Measurements from ENCODE around the gene TGFB1I1.

Gene TGFB1I1

DNA sequence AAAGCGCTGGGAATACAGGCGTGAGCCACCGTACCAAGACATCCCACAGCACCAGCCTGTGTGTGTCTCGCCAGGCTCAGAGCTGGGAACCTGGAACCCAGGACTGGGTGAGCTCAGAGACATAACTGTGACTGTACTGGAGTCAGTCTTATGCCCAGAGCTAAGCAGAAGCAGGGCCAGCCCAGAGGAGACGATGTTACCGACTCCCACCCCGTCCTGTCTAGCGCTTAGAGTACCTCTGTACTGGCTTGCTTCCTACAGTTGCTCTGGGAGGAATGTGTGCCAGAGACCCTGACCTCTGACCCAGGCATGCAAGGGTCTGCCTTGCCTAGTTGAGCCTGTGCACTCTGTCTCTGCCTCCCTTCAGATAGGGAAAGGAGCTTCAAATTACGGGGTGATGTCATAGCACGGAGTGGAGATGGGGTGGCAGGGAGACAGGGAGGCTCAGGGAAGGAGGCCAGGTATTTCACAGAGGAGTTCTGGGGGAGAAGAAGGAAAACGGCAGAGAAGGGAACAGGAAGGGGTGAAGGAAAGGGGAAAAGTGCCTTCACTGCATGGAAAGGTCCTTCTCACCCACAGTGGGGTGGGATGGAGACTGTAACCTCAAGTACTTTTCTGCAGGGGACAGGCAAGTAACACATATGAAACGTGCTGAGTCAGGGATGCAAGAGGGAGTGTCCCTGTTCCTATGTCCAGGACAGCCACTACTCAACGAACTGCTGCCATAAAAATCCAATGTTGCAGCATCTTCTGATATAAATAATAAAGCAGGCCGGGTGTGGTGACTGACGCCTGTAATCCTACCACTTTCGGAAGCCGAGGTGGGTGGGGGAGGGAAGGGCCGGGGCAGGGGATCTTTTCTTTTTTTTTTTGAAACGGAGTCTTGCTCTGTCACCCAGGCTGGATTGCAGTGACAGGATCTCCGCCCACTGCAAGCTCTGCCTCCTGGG lies 18.4 kb upstream of the TGFB1I1 start:
- DNase-seq: no peak

DNA sequence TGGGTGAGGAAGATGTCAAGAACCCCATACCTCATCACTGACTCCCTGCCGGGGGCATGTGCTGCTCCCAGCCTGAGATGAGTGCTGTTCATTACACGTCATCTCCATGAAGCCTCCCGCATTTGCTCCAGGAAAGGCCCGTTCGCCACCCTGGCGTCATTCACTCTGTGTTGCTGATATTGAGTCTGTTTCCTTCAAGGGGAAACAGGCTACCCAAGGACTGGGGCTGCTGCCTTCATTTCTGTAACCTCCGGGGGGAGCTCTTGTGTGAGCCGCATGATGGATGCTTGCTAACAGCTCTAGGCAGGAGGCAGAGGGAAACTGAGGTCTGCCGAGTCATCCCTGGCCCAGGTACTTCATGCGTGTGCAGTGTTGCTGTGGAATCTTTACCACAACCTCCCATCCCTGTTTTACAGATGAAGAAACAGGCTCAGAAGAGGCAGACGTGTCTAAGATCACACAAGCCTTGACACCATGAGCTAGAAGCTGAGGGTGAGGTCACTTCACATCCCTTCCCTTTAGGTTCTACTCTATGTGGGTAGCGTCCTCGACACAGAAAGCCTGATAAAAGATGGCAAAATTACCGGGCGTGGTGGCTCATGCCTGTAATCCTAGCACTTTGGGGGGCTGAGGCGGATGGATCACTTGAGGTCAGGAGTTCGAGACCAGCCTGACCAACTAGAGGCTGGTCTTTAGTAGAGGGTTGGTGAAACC lies 16.2 kb upstream of the TGFB1I1 start:
- no peak for DNase-seq

DNA sequence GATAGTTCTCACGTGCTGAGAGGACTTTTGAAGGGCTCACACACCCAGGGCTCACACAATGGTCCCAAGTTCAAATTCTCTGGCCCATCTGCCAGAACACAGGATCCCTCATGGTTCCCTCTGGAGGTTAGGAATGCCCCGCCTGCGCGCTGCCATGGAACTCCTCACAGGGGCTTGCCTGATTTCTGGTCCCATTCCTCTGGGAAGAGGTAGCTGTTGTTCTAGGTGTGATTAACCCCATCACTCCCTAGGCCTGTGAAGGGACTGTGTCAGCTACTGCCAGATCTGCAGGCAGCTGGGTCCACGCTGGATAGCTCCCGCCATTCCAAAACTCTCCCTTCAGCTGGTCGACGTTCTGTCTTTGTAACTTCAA lies 15.0 kb upstream of the TGFB1I1 start:
- DNase-seq: no peak

DNA sequence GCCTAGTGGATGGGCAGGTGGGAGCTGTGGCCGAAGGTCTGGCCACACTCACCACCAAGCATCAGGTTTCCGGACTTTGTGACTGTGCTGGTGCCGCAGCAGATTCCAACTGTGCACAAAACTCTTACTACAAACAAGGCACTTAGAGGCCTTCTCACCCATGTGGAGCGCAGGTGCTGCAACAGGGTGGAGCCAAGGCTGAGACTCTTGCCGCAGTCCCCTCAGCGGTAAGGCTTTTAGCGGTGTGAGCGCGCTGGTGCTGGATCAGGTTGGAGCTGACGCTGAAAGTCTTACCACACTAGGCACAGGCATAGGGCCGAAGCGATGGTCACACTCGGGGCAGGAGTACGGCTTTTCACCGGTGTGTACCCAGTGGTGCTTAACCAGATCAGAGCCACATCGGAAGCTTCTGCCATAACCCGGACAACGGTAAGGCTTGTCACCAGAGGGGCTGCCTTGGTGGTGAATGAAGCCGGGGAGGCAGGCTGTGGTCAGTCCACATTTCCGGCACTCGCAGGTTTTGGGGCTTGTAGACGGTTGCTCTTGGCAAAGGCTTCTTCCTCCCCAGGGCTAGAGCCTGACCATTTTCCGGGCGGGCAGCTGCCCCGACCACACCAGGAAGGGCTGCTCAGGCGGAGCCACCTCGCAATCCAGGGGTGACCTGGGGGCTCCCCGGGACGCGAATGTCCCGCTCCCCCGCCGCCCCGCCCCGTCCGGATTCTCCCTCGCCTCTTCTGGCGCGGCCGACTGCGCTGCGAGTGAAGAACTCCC lies 13.7 kb upstream of the TGFB1I1 start:
- peak; percentile 86 for DNase-seq

DNA sequence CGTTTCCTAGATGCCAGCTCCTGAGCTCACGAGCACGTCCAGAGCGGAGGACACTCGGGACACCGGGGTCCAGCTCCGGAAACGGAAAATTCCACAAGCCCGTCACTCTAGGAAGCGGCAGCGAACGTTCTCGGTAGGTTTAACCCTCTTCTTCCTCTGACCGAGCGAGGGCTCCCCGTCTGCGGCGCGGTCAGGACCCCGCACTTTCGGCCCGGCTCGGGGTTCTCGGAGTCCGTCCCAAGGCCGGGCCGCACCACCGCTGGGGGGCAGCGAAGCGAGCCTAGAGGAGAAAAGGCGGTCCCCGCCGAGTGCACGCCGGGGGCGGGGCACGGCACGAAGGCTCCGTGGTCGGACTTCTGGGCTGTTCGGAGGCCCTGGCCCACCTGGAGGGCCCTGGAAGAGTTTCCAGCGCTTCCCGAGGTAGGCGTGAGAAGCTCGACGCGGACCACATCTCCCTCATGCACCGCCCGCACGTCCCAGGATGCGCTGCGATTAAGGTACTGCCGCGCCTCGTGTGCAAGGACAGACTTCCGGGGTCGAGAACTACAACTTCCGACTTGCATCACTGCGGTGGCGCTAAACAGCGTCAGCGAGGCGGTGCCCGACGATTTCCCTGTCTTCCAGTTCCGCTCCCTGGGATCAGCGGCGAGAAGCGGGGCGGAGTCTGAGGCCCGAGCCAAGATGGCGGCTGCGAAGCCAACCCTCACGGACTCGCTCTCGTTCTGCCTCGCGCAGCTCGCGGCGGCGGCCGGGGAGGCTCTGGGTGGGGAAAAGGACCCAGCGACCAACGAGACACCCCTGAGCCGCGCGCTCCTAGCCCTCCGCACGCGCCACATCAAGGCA lies 12.9 kb upstream of the TGFB1I1 start, which contains the start of gene ARMC5:
Gene ARMC5, plus strand, starts transcription at position 658 of the 843 bp plus-strand sequence. Its CDS starts 24 bp downstream, at position 682.
- DNase-seq: peak; percentile 99

DNA sequence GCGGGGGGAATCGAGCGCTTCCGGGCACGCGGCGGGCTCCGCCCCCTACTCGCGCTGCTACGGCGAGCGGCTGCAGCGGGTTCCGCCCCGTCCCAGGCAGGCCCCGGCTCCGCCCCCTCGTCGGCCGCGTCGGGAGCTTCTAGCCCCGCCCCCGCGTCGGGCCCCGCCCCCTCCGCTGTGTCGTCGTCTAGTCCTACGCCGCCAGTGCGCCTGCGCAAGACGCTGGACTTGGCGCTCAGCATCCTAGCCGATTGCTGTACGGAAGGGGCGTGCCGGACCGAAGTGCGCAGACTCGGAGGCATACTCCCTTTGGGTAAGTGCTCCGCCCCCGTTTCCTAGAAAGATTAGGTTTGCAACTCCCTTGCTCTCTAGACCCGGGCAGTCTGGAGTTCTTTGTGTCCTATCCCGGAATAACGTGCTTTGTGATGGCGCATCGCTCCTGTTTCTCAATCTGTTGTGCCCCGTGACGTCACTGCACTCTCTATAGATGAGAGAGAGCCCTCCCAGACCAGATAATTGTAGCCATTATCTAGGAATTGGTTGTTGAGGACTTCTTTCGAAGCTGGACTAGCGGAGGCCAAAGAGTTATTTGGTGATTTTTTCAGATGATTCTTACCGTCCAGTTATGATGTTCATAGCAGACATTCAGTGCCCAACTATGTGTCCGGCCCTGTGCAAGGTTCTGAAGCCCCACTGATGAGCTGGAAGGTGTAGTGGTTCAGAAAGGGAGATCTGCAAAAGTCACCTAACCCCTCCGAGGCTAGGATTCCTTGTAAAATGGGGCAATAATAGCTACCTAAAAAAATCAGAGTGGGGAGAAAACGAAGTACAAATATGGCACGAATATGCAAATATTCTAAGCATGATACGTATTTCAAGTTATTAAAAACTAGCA lies 12.0 kb upstream of the TGFB1I1 start:
- peak; percentile 100 for DNase-seq

DNA sequence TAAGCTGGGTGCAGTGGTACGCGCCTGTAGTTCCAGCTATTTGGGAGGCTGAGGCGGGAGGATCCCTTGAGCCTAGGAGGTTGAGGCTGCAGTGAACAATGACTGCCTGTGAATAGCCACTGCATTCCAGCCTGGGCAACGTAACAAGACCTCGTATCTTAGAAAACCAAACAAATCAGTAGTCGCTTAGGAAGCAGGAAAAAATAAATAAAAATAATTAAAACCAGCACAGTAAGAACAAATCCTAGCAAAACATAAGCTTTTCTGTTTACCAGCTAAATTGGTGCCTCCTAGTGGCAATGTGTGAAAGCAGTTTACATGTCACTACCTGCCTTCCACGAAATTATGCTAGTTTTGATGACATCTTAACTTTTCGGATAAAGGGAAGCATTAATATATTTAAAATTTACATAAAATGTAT lies 11.4 kb upstream of the TGFB1I1 start:
- peak; percentile 40 for DNase-seq

DNA sequence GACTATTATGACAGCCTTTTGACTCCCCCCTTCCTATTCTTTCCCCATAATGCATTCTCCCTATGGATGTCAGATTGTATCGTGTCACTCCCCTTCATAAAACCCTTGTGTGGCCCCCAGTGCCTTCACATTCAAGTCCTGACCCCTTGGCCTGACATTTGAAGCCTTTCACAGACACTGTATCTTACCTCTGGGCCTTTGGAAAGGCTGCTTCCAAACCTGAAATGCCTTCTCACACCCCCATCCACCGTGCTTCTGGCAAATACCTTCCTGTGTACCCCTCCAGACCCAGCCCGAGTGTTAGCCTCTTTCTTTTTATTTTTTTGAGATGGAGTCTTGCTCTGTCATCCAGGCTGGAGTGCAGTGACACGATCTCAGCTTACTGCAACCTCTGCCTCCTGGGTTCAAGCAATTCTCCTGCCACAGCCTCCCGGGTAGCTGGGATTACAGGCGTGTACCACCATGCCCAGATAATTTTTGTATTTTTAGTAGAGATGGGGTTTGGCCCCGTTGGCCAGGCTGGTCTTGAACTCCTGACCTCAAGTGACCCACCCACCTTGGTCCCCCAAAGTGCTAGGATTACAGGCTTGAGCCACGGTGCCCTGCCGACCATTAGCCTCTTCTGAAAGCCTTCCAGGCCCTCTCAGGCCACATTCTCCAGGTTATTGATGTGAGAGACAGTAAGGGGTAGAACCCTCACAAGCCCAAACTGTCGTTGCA lies 10.6 kb upstream of the TGFB1I1 start:
- DNase-seq: no peak

DNA sequence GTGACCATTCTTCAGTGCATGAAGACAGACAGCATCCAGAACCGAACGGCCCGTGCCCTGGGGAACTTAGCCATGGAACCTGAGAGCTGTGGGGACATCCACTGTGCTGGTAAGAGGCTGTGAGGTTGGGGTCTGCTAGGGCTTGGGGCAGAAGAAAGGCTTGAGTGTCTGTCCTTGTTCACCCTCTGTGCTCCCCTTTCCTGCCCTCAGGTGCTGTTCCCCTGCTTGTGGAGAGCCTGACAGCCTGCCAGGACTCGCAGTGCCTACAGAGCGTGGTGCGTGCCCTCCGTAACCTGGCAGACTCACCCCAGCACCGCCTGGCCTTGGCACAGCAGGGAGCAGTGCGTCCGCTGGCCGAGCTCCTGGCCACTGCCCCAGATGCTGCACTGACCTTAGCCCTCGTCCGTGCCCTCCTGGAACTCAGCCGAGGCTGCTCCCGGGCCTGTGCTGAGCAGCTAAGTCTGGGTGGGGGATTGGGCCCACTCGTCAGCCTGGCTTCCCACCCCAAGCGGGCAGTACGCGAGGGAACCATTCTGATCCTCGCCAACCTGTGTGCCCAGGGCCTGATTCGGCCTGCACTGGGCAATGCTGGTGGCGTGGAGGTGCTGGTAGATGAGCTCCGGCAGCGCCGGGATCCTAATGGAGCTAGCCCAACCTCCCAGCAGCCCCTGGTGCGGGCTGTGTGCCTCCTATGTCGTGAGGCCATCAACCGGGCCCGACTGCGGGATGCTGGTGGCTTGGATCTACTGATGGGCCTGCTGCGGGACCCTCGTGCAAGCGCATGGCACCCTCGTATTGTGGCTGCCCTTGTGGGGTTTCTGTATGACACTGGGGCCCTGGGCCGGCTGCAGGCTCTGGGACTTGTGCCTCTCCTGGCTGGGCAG lies 9.8 kb upstream of the TGFB1I1 start:
- DNase-seq: no peak

DNA sequence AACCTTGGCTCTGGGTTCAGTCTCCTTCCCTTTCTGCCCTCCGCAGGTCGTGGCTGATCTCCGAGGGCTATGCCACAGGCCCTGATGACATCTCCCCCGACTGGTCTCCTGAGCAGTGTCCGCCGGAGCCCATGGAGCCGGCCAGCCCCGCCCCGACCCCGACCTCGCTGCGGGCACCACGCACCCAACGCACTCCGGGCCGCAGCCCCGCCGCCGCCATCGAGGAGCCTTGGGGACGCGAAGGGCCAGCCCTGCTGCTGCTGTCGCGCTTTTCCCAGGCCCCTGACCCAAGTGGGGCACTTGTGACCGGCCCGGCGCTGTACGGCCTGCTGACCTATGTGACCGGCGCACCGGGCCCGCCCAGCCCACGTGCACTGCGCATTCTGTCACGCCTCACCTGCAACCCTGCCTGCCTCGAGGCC lies 7.6 kb upstream of the TGFB1I1 start:
- DNase-seq: no peak

DNA sequence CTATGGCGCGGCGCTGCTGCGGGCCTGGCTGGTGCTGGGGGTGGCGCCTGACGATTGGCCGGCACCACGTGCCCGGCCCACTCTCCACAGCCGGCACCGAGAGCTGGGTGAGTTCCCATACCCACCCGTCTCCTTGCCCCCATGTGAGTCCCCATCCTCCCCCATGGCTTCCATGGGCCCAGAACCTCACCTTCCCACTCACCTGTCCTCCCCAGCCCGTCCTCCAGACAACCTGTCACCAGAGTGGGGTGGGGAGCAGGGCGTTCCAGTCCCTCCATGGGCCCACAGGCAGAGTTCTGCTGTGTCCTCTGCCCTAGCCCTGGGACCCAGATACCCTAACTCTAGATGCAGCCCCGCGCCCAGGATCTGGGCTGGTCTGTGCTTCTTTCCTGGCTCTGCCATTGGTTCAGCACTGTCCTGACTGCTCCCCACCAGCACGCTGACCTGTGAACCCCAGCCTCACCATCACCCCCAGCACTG lies 7.1 kb upstream of the TGFB1I1 start:
- no peak for DNase-seq

DNA sequence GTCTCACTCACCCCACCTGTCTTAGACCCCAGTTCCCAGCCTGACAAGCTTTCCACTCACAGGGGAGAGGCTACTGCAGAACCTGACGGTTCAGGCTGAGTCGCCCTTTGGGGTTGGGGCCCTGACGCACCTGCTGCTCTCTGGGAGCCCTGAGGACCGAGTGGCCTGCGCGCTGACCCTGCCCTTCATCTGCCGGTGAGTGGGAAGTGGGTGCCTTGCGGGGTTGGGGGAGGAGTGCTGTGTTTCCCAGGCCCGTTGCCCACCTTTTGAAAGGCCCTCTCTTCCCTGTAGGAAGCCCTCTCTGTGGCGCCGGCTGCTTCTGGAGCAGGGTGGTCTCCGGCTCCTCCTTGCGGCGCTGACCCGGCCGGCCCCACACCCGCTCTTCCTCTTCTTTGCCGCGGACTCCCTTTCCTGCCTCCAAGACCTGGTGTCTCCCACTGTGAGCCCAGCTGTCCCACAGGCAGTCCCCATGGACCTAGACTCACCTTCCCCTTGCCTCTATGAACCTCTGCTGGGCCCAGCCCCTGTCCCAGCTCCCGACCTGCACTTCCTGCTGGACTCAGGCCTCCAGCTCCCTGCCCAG lies 6.1 kb upstream of the TGFB1I1 start:
- DNase-seq: no peak

DNA sequence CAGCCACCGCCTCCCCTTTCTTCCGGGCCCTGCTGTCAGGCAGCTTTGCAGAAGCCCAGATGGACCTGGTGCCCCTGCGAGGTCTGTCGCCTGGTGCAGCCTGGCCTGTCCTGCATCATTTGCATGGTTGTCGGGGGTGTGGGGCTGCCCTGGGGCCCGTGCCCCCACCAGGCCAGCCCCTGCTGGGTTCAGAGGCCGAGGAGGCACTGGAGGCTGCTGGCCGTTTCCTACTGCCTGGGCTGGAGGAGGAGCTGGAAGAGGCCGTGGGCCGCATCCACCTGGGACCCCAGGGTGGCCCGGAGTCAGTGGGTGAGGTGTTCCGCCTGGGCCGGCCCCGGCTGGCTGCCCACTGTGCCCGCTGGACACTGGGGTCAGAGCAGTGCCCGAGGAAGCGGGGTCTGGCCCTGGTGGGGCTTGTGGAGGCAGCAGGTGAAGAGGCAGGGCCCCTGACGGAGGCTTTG lies 5.5 kb upstream of the TGFB1I1 start:
- DNase-seq: no peak

DNA sequence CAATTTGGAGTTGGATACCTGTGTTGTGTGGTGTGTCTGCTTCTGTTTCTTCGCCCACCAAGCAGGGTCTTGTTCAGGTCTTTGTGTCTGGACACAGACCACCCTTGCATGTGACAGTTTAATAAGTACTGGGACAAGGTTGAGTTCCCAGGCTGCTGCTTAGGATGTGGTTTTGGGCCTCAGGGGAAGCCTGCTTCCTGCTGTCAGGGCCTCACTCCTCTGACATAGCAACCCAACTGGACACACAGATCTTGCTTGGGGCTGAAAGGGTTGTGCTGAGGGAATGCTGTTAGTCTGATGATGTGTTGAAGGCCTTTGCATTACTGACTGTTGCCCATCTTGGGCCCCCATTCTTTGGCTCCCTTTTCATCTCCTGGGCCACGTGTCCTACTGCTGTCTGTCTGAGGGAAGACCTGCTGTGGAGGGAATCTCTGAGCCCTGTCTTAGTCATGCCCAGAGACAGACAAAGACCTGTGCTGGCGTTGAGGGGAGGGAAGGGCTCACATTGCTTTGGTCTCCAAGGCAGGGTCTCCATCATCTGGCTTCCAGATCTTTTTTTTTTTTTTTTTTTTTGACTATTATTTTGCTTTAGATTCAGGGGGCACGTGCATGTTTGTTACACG lies 4.7 kb upstream of the TGFB1I1 start:
- no peak for DNase-seq

DNA sequence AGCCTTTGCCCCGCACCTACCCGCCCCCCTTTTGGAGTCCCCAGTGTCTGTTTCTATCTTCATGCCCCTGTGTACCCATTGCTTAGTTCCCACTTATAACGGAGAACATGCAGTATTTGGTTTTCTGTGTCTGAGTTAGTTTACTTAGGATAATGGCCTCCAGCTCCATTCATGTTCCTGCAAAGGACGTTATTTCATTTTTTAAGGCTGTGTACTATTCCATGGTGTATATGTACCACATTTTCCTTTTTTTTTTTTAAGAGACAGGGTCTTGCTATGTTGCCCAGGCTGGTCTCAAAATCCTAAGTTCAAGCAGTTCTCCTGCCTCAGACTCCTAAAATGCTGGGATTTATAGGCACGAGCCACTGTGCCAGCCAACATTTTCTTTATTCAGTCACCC lies 4.1 kb upstream of the TGFB1I1 start:
- DNase-seq: no peak

DNA sequence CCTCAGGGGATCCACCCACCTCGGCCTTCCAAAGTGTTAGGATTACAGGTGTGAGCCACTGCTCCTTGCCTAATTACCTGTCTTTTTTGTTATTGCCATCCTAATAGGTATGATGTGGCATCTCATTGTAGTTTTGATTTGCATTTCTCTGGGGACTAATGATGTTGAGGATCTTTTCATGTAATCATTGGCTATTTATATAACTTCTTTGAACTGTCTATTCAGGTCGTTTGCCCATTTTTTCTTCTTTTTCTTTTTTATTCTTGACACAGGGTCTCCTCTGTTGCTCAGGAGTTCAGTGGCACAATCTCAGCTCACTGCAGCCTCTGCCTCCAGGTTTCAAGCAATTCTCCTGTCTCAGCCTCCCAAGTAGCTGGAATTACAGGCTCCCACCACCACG lies 1.3 kb upstream of the TGFB1I1 start:
- DNase-seq: no peak

DNA sequence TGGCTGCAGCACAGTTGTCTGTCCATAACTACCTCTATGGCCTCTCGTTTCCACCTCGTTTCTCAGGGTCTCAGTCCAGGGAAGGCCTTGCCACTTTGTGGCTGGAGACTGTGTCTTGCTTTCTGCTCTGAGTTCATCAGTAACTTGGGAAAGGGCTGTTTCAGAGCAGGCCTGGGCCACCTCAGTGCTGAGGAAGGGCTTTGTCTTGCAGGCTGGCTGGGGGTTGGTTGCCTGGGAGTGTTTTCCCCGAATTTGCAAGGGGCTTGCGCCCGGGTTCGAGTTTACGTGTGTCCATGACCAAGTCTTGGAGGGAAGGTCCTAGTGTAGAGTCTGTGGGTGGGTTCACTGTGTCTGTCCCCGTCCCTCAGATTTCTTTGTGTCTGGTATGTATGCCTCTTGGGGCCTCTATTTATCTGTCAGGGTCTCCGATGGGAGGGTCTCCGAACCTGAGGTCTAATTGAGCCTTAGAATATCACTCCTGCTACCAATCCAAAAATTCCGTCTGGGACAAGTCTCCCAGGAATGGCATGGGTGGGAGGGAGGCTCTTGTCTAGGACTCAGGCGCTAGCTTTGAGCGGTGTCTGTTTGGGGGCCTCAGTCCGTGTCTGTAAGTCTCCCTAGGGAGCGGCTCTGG lies 594 bp upstream of the TGFB1I1 start:
- no peak for DNase-seq

DNA sequence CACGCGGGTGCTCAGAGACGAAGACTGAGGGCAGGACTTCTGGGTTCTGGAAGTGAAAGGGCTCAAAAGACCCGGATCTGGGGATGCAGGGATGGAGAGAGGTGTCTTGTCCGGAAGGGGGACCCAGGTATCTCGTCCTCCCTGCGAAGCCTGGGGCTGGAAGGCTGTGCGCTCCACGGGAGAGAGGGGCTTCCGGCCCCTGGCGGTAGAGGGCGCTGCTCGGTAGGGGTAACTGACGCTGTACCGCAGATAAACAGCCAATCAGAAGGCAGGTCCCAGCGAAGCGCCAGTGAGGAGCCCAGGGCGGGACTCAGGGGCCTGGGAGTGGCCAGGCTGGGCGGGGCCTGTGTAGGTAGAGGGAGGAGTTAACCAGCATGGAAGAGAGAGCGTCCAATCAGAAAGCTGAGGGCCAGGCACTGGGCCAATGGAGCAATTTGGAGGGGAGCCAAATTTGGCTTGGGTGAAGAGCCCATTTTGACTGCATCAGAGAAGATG lies 804 bp downstream of the TGFB1I1 start:
- peak; percentile 89 for DNase-seq

Data from NCI-H146 (cell line).